ENCODE results near the gene ZNF829.

ZNF829 gene

GRCh38 chr19:36849701-36850558 is 66.2 kb downstream of the ZNF829 start:
- TF ChIP-seq POLR2AphosphoS5 (IDR thresholded peaks at IDR 0.05; ENCODE audit: low read depth, low read length): no peak
- TF ChIP-seq FOXP2 (optimal IDR thresholded peaks at IDR 0.05; ENCODE audit: borderline replicate concordance, extremely low read depth, extremely low read length, insufficient read depth): no peak

GRCh38 chr19:36847968-36848367 is 68.1 kb downstream of the ZNF829 start:
- no peak for TF ChIP-seq POLR2AphosphoS5 (IDR thresholded peaks at IDR 0.05; ENCODE audit: low read depth, low read length)
- TF ChIP-seq FOXP2 (optimal IDR thresholded peaks at IDR 0.05; ENCODE audit: borderline replicate concordance, extremely low read depth, extremely low read length, insufficient read depth): no peak
- no peak for TF ChIP-seq REST (IDR thresholded peaks at IDR 0.05; ENCODE audit: insufficient read depth in 1 of 2, low read depth in 2 of 2, low read length in 2 of 2)

- no peak for TF ChIP-seq POLR2AphosphoS5 (IDR thresholded peaks at IDR 0.05; ENCODE audit: low read depth, low read length)
- TF ChIP-seq REST (IDR thresholded peaks at IDR 0.05; ENCODE audit: insufficient read depth in 1 of 2, low read depth in 2 of 2, low read length in 2 of 2): no peak
Observed at GRCh38 chr19:36838784-36839324, 77.2 kb downstream of the ZNF829 start.

All from PFSK-1 (cell line).